Esophagus squamous epithelium (tissue), 5 donors: ENCODE data around the gene MAGI1. TPM values are rescaled to one million over a fixed set of nuclear protein-coding genes. Genes with fewer than 3 reads are reported as not detected.
"Not testable (repeated sequence)": the region's sequence is repeated elsewhere in the genome, so short reads cannot be mapped to it uniquely, and the experiment has no call there.

Experiments
- DNase-seq: peaks from one replicate; lab custom pipeline; 2025; lab: John Stamatoyannopoulos, UW
- H3K27ac ChIP-seq, 4 donors: fragments of 200-600 bp; sonication (generic); one replicate each; pipeline ENCODE4 v1.5.1; 2016 to 2019; ENCODE audit warnings: mild to moderate bottlenecking in 1 of 4
- H3K27me3 ChIP-seq, 4 donors: fragments of 200-600 bp; sonication (generic); 1 replicate in 3 of 4; 2 replicates in 1 of 4; pipeline versions ENCODE4 v1.5.1 to v1.6.0; 2017 to 2021; ENCODE audit warnings: antibody characterized with exemption in 1 of 4
- H3K36me3 ChIP-seq, 3 donors: fragments of 200-600 bp; sonication (generic); one replicate each; pipeline ENCODE4 v1.5.1; 2016 to 2019
- H3K4me1 ChIP-seq, 3 donors: fragments of 200-600 bp; sonication (generic); one replicate each; pipeline ENCODE4 v1.5.1; 2017 to 2019
- H3K4me3 ChIP-seq, 4 donors: fragments of 200-600 bp; sonication (generic); 1 replicate in 3 of 4; 2 replicates in 1 of 4; pipeline ENCODE4 v1.5.1; 2016 to 2019; ENCODE audit warnings: mild to moderate bottlenecking in 2 of 4, moderate library complexity in 1 of 4
- H3K9me3 ChIP-seq, 3 donors: fragments of 200-600 bp; sonication (generic); one replicate each; pipeline ENCODE4 v1.5.1; 2016 to 2019
- CTCF ChIP-seq, 6 experiments: fragments of 450-650 bp in 4 of 6; fragments of 200-600 bp in 2 of 6; sonication (generic) in 2 of 6; IDR thresholded peaks; one replicate each; pipeline ENCODE4 v1.5.1; 2016 to 2019; ENCODE audit warnings: antibody characterized with exemption in 6 of 6, mild to moderate bottlenecking in 4 of 6, moderate library complexity in 4 of 6
- POLR2A ChIP-seq, 4 donors: fragments of 450-650 bp; IDR thresholded peaks; one replicate each; pipeline ENCODE4 v1.6.1; 2017; ENCODE audit warnings: antibody characterized with exemption in 4 of 4, mild to moderate bottlenecking in 4 of 4, moderate library complexity in 3 of 4
- WGBS, 2 donors: methylation state at CpG; one replicate each; pipeline ENCODE4 v1.1.5; 2018; 5-methylcytosine and 5-hydroxymethylcytosine counted together
- intact Hi-C: fragments of 100-400 bp; cut with DNase I; formaldehyde crosslinking; loops from one replicate; pipeline ENCODE4 v1.15.0; 2022
- total RNA-seq, 4 donors: library from RNA; depleted of rRNA; stranded (reverse); fragments of >200 nt; gene quantifications; one replicate each; pipeline ENCODE4 v1.1.0, GENCODE V29; 2016
- donor health status: DM: yes; HTN: yes; CAD: no.

The MAGI1 gene
- total RNA-seq, 4 donors from 2014 or later, result 12.0 to 28.2 (median 21.1) TPM

GRCh38 chr3:65545429-65545828 is 493.3 kb downstream of the MAGI1 start:
- intact Hi-C loops, result no loop called here
- Histone ChIP-seq H3K36me3 (no peaks in the 10 kb centered on the region), H3K27me3 (peaks cover 0 to 16% (median 0%) of the 10 kb centered on the region in 4 donors), H3K4me3 (no peak overlapping the region), H3K9me3 (no peaks in the 10 kb centered on the region), H3K27ac (no peak overlapping the region), H3K4me1 (peaks cover 5 to 16% (median 6%) of the 10 kb centered on the region in 3 donors)
- TF ChIP-seq POLR2A (IDR thresholded peaks at IDR 0.05), result no peak
- TF ChIP-seq CTCF (IDR thresholded peaks at IDR 0.05), result no peak
- WGBS, 2 donors, result 82 to 93% methylated on average over 1 of the region's 1 CpG
- DNase-seq, result no peak

GRCh38 chr3:65543391-65543790 is 495.3 kb downstream of the MAGI1 start:
- H3K27me3 ChIP-seq, H3K4me1 ChIP-seq, H3K27ac ChIP-seq, DNase-seq, H3K9me3 ChIP-seq, H3K4me3 ChIP-seq, H3K36me3 ChIP-seq, intact Hi-C loops: not testable (repeated sequence)
- WGBS, 2 donors, result 79 to 100% methylated on average over 1 of the region's 1 CpG

- H3K27me3 ChIP-seq, result no peaks in the 10 kb centered on the region
- intact Hi-C loops, result no loop called here
- no peak overlapping the region for H3K4me3 ChIP-seq
- no peaks in the 10 kb centered on the region for H3K9me3 ChIP-seq
- no peaks in the 10 kb centered on the region for H3K4me1 ChIP-seq
- no peak for TF ChIP-seq CTCF (IDR thresholded peaks at IDR 0.05)
- TF ChIP-seq POLR2A (IDR thresholded peaks at IDR 0.05), result no peak
- H3K27ac ChIP-seq, result no peak overlapping the region
- DNase-seq, result no peak
- WGBS, 2 donors, result 47 to 72% methylated on average over 1 of the region's 1 CpG
- H3K36me3 ChIP-seq, result no peaks in the 10 kb centered on the region
Measured at GRCh38 chr3:65540666-65541065, 498.1 kb downstream of the MAGI1 start.

GRCh38 chr3:65539616-65540015 is 499.1 kb downstream of the MAGI1 start:
- Histone ChIP-seq H3K4me1 (no peaks in the 10 kb centered on the region), H3K27ac (no peak overlapping the region), H3K27me3 (no peaks in the 10 kb centered on the region), H3K9me3 (no peaks in the 10 kb centered on the region), H3K36me3 (no peaks in the 10 kb centered on the region), H3K4me3 (no peak overlapping the region)
- DNase-seq, result no peak
- intact Hi-C loops, result no loop called here
- 62 to 88% methylated on average over 1 of the region's 1 CpG for WGBS, 2 donors
- TF ChIP-seq POLR2A (IDR thresholded peaks at IDR 0.05), result no peak
- no peak for TF ChIP-seq CTCF (IDR thresholded peaks at IDR 0.05)

GRCh38 chr3:65538101-65538500 is 500.6 kb downstream of the MAGI1 start:
- H3K27me3 ChIP-seq, result no peaks in the 10 kb centered on the region
- H3K4me1 ChIP-seq, result no peaks in the 10 kb centered on the region
- 78 to 100% methylated on average over 1 of the region's 1 CpG for WGBS, 2 donors

More at GRCh38 chr3:65538101-65538500, 500.6 kb downstream of the MAGI1 start:
- intact Hi-C loops, result no loop called here
- no peak for TF ChIP-seq CTCF (IDR thresholded peaks at IDR 0.05)
- TF ChIP-seq POLR2A (IDR thresholded peaks at IDR 0.05), result no peak
- H3K4me3 ChIP-seq, result no peak overlapping the region
- no peaks in the 10 kb centered on the region for H3K9me3 ChIP-seq
- H3K27ac ChIP-seq, result no peak overlapping the region
- H3K36me3 ChIP-seq, result no peaks in the 10 kb centered on the region
- DNase-seq, result no peak
